GM19455 (cell line): Measurements from ENCODE around the gene ELOVL1.
"Not testable (repeated sequence)": the region's sequence is repeated elsewhere in the genome, so short reads cannot be mapped to it uniquely, and the experiment has no call there.

Source experiments
- ATAC-seq: cut with Tn5 transposase; IDR thresholded peaks from one replicate; pipeline ENCODE4 v1.9.1; 2021; ENCODE audit not compliant: unreplicated experiment

The ELOVL1 gene

DNA sequence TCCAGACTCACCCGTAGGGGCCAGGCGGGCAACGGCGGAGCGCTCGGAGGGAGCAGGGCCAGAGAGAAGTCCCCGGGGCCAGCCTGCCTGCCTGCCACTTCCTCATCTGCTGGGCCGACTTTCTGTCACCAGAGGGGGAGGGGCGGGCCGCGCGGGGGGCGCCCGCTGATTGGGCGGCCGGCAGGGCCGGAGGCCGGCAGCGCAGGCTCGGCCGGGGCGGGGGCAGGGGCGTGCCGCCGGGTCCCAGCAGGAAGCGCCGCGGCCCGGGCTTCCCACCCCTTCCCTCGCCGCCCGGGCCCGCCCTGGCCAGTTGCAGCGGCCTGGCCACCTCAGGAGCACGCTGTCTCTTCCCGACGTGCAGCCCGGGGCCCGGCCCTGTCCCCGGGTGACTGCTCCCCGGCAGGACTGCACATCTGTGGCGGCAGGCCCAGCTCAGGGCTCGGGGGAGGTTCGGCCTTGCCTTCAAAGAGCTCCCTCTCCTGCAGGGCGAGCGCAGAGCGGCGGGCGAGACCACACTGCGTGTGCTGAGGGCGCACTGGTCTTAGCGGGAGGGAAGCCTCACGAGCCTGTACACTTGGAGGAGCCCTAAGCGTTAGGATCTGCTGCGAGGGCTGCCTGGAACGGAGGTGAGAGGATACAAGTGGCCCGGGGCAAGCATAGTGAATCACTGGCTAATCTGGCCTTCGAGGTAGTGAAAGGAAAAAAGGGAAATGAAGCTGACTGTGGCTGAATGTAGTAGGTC is at the start of gene ELOVL1:
Gene ELOVL1, minus strand, starts transcription at position 108 of the 742 bp plus-strand sequence. CDS start 2,402 bp downstream, outside the sequence.
- peak; percentile 77 for ATAC-seq

DNA sequence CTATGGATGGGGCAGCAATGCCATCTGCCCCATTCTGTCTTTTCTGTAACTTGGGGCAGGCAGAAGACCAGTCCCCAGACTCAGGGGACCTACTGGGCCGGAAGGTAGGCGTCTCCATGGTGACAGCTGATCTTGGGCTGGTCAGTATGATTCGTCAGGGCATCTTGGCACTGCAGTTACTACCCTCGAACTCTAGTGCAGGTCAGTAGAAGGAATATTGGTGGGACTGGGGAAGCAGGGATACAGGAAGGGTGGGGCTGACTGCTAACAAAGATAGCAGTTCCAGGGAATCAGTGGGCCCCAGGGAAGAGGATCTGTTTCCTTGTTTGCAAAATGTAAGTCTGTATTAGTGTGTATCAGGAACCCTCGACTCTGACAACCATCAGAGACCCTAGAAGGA is 48.1 kb upstream of the ELOVL1 start:
- ATAC-seq: no peak

DNA sequence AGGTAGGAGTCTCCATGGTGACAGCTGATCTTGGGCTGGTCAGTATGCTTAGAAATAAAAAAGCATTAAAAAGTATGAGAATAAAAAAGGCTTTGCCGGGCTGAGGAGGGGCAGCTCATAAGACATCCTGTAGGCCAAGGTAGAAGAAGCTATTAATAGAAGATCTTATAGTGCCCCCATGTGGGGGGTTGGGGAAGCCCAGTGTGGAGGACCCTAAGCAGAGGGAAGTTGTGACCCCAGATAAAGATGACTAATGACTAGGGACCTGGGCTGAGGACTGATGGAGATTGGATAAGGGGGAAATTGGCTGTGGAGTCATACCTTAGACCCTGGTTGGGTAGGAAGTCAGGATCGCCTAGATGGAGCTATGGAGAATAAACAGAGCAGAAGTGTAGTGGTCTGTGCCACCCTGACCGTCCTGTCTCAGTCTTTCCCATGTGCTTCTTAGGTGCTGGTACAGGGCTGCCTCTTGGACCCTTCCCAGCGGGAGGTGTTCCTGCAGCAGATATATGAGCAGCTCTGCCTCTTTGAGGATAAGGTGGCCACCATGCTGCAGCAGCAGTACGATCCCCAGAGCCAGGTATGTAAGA is 46.9 kb upstream of the ELOVL1 start:
- ATAC-seq: no peak

DNA sequence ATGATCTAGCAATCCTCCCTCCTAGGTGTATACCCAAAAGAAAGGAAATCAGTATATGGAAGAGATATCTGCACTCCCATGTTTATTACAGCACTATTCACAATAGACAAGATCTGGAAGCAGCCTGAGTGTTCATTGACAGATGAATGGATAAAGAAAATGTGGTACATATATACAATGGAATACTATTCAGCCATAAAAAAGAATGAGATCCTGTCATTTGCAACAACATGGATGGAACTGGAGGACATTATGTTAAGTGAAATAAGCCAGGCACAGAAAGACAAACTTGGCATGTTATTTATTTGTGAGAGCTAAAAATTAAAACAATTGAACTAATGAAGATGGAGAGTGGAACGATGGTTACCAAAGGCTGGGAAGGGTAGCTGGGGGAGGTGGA is 45.6 kb upstream of the ELOVL1 start:
- not testable (repeated sequence) for ATAC-seq

DNA sequence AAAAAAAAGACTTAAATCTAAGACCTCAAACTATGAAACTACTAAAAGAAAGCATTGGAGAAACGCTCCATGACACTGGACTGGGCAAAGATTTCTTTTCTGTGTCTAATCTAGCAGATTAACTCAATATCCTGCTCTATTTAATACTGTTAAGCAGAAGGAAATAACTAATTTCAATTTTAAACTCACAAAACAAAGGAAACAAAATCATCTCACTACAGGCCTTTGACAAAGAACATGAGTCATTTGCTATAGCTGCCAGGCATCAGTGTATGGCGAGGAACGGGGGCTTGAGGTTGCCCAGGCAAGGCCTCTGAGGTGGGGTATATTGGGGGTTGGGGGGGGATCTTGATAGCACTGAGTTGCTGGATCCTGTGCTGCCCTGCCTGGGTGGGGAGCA is 42.8 kb upstream of the ELOVL1 start:
- ATAC-seq: no peak

DNA sequence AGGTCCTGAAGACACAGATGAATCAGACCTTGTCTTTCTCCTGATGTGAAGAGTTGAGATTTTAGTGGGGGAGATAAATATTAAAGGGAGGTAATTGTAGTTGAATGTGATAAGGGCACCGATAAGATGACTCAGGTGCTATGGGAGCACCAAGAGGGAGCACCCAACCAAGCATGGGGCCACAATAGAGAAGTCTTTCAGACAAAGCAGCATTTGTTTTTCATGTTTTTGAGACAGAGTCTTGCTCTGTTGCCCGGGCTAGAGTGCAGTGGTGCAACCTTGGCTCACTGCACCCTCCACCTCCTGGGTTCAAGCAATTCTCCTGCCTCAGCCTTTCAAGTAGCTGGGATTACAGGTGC is 38.0 kb upstream of the ELOVL1 start:
- ATAC-seq: no peak

DNA sequence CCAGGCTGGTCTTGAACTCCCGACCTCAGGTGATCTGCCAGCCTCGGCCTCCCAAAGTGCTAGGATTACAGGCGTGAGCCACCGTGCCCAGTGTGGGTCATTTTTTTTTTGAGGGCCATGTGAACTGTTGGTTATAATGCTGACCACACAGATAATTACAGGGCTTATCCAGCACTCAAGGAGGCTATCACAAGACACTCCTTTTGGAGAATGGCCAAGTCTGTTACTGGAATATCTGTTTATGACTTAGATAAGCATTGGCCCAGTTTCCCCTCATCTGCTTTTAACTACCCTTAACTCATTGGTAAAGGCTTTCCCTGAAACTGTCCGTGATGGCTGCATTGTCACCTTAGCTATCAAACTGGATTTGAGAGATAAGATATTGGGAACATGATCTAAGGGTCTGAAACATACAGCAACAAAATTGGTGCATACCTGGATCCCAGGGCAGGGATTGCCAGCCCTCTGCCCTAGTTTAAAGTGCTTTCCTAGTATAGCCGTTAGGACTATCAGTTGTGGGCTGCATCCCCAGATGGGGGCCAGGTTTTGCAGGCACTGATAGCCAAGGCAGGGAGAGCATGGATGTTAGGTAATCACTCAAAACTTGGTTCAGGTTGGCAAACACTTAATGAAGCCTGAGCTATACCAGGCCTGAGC is 37.5 kb upstream of the ELOVL1 start:
- ATAC-seq: no peak

DNA sequence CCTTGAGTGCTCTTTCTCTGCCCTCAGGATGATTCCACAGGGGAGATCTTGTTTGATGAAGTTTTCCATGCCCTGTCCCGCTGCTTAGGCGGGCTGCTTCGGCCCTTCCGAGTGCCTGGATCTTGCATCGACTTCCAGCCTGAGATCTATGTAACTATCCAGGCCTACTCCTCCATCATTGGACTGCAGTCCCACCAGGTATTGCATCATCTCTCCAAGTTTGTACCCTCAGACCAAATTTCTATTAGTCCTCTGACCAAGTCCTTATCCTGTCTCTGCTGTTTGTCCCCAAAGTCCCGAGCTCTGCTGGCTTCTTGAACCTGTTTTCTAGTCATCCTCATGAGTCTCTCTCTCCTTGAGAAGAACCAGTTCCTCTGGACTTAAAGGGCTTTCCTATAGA is 36.5 kb upstream of the ELOVL1 start:
- ATAC-seq: no peak

DNA sequence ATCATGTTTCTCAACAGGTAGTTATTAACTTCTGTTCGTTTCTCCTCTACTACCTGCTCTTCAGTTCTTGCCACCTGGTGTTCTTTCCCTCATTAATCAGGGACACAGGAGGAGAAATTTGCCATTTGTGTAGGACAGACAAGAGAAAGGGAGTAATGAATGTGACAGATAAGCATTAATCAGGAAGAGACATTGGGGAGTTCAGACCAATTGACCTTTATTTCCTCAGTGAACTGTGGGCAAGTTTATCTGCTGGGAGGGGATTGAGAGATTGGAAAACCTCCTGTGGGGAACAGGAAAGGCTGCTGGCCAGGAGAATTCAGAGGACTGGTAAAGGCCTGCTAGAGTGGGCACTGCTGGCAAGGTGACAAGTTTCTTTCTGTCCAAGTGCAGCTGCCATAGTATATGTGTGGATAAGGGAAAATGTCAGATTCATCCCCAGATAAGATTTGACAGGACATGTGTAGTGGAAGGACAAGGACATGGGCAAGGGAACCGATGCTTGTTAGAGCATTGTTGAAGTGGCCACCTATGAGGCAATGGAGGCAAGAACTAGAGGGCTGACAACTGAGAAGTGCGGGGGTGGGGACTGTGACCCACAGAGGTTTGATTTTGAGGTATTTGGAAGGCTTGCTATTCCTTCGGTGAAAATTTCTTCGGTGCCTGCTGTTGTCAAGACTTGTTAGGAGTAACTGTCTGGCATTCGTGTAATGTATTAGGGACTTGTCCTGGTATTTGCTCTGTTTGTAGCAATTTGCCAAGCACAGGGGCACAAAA is 34.5 kb upstream of the ELOVL1 start:
- ATAC-seq: no peak

DNA sequence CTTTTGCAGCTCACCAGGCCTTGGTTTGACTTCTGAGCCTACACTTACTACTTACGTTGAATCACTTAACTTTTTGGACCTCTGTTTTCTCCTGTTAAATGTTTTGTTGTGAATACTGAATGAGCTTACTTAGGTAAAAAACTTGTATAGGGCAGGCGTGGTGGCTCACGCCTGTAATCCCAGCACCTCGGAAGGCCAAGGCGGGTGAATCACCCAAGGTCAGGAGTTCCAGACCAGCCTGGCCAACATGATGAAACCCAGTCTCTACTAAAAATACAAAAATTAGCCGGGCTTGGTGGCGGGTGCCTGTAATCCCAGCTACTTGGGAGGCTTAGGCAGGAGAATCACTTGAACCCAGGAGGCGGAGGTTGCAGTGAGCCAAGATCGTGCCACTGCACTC is 32.6 kb upstream of the ELOVL1 start:
- not testable (repeated sequence) for ATAC-seq

DNA sequence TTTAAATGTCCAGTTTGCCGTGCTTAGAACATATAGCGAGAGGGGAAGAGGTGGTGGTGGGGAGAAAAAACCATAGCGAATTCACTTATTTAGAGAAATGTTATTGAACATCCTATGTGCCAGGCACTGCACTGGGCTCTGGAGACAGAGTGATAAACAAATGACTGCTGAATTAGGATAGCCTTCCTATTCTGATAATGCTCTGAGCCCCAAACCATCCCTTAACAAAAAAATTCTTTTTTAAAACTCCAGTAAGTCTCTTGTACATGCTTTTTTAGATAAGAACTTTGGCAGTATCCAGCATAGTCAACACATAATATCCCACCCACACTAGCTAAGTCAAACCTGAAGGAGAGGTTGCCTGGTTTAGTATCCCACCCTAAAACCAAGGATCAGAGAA is 30.4 kb upstream of the ELOVL1 start:
- no peak for ATAC-seq

DNA sequence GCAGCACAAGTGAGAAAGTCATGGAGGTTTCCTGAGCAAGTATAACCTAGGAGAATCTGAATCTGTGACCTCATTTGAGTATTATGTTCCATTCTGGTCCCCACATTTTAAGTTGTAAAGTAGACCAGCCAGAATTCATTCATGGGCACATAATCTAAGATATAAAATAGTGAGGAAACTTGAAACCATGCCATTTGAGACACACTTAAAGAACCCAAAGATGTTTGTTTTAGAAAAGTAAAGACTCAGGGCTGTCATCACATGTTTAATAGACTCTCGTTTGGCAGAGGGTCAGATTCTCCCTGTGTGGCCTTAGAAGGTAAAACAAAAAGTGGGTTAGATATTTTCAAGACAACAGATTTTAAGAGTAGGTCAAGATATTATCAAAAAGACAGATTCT is 28.2 kb upstream of the ELOVL1 start:
- ATAC-seq: no peak

DNA sequence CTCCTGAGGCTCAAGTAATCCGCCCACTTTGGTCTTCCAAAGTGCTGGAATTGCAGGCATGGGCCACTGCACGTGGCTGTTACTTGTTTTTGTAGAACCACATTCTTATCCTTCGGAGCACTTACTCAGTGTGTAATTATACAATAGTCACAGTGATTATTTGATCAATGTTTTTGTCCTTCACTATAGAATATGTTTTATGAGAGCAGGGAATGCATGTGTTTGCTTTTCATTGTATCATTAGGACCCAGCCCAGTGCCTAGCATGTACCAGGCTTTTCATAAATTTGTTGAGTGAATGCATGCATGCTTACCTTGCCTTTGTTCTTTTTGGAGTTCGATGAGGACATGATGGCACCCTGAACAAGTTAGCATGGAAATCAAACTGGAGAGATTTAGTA is 27.7 kb upstream of the ELOVL1 start:
- no peak for ATAC-seq

DNA sequence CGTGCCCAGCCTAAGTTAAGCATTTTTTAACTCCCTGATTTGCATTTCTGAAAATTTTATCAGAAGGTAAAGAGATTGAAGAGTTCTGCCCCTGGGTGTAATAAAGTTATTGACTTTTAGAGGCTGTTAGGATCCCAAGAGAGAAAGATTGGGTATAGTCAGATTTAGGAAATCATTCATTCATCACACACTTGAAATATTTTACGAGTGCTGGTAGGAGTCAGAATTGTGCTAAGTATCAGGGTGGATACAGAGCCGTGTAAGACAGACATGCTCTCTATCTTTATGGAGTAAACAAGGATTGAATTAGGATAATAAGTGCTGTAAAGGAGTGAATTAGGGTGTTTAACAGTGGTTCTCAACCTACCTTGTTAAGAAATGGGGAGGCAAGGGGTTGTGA is 24.9 kb upstream of the ELOVL1 start:
- no peak for ATAC-seq

DNA sequence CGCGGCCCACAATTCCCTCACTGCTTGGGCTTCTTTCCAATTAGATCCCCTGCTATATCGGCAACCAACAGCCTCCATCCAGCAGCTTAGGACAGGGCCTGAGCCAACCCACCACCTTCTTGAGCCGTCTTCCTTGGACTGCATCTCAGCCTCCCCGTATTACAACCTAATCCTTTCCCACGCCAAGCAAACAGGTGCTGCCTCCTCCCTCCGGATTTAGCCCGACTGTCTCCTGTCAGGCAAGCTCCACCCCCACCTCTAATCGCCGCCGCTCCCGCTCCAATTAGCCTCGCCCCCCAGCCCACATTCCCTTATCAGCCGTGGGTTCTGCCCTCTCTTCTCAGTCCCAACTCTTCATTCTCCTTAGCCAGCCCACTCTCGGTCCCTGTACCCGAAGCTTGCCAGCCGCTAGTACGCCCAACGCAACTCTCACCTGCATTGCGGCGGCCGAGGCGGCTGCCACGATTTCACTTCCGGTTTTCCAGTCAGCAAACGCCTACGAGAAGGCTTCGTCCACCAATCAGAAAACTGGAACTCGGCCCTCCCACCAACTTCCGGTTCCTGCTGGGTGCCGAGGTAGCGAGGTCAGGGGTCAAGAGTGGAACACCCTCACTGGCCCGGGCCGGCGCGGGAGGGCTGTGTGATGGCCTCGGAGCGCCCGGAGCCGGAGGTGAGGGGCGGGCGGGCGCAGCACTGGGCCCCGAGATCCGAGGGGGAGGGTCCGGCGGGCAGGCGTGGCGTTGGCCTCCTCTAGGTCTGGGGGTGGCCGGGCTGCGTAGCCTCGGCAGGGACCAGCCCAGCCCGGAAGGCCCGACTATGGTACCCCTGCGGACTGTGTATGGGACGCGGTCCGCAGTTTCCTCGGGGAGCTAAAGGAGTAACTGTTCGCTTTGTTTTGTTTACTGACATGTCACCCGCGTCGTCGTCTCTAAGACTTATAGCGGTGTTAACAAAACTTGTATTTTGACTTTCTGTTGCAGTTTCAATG is 21.8 kb upstream of the ELOVL1 start, which contains the start of the genes MED8 and SZT2:
Gene MED8, minus strand, starts transcription at position 475 of the 988 bp plus-strand sequence. Its CDS starts 36 bp downstream, at position 439.
Gene SZT2, plus strand, starts transcription at position 574 of the 988 bp plus-strand sequence. Its CDS starts 70 bp downstream, at position 644.
- ATAC-seq: peak; percentile 95

DNA sequence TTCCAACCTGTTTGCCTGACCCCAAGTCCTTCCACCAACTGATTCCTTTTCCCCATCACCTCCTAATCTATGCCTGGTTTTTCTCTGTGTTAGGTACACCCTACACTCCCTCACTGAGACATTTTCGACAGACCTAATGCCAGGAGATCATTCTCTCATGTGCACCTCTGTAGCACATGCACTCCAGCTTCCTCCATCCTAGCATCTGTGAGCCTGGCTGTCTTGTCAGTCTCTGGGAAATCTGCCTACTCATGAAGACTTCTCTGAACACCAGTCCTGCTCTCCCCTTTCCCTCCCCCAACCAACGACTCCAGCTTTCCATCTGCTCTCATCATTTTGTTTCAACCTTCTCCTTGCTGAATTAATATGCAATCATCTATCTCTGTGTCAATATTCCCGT is 20.8 kb upstream of the ELOVL1 start:
- no peak for ATAC-seq

DNA sequence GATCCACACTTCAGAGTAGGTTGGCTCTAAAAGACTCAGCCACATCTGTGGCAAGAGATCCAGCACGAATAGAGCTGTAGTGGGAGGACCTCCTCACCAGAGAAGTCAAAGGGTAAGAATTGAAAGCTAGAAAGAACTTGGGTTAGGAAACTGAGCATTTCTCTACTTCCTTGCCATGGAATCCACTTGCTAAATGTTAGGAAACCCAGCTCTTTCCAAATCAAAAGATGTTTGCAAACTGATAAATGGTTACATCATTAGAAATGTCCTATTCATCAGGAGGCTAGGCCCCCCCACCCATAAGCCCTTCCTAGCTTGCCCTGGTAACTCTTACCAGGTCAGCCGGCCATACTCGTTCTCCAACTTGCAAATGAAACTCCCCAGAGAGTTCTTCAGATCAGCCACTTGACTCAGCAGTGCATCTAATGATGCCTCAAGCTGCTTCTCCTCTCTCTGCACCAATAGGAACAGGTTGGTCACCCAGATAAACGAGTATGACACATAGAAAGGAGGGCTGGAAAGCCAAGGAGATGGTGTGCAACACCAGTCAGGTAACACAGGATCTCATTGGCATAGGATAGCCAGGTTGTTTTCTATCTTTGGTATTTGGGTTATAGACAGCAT is 20.3 kb upstream of the ELOVL1 start:
- no peak for ATAC-seq

DNA sequence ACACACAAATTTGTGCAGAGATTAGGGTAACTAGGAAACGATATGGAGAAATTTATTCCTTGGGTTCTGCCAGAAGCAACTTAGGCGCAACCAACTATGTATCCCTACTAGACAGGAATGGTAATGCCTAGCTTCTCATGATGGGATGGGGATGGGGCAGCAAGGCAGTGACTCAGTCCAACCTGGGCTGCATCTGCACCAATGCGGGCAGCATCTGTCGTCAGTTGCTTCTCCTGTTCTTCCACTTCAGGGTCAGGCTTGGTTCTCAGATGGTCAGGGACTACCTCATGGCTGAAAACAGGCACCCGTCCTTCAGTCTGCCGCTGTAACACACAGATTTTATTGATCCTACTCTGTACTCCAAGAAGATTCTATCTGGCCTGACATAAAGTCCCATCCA is 18.9 kb upstream of the ELOVL1 start:
- no peak for ATAC-seq

DNA sequence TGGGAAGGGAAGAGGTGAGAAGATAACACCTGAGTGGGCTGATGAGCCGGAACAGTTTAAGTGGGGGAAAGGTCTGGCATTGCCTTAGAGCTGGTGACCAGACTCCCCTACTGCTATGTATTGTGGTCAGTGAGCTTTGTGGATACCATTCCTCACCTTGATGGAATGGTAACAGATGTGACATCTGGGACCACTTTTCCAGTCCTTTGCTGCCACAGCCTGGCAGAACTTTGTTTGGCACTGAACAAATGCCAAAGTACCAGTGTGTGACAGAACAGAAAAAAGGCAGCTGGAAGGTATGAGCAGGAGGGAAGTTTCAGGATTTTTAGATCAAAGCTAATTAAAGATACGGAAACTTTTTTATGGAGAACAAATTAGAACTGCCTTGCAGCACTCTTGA is 15.6 kb upstream of the ELOVL1 start:
- no peak for ATAC-seq
